Common myeloid progenitor, CD34-positive (primary cell): ENCODE results near the gene KCNE3.
A peak's percentile ranks its signal among the peaks of the same experiment; 100 is the strongest.

Source experiments
- CTCF ChIA-PET: fragments of 350-600 bp; sonication (Branson Sonifier 250); formaldehyde crosslinking; loops from one replicate; lab custom pipeline; 2021; ENCODE audit warnings: antibody characterized with exemption; lab: Charles Lee
- POLR2A ChIA-PET: fragments of 350-600 bp; sonication (Branson Sonifier 250); formaldehyde crosslinking; loops from one replicate; lab custom pipeline; 2021; ENCODE audit warnings: antibody characterized with exemption; lab: Charles Lee
- DNase-seq, 3 donors: peaks; one replicate each; pipeline versions ENCODE4 v3.0.0 to v3.0.0-alpha.2; 2013
- H3K27ac ChIP-seq, 2 experiments: 1 replicate in 1 of 2; 2 replicates in 1 of 2; pipeline ENCODE4 v1.7.0; 2013; ENCODE audit warnings: inconsistent platforms in 2 of 2, low read length in 2 of 2, mild to moderate bottlenecking in 2 of 2, low read depth in 1 of 2, moderate library complexity in 1 of 2; ENCODE audit not compliant: severe bottlenecking in 2 of 2, insufficient read depth in 1 of 2, poor library complexity in 1 of 2
- H3K27me3 ChIP-seq, 5 experiments: replicated peaks in 2 of 5; 1 replicate in 3 of 5; 2 replicates in 2 of 5; pipeline versions ENCODE4 v1.6.1 to v1.7.0; 2013; ENCODE audit warnings: low read length in 4 of 5, mild to moderate bottlenecking in 2 of 5, moderate library complexity in 2 of 5, inconsistent platforms in 1 of 5; ENCODE audit not compliant: insufficient read depth in 5 of 5, control insufficient read depth in 4 of 5
- H3K36me3 ChIP-seq, 4 experiments: 1 replicate in 2 of 4; 2 replicates in 2 of 4; pipeline versions ENCODE4 v1.6.1 to v1.7.0; 2013; ENCODE audit warnings: low read length in 3 of 4, control low read depth in 1 of 4, mild to moderate bottlenecking in 1 of 4; ENCODE audit not compliant: control insufficient read depth in 4 of 4, insufficient read depth in 4 of 4
- H3K4me1 ChIP-seq, 4 experiments: 1 replicate in 3 of 4; 2 replicates in 1 of 4; pipeline versions ENCODE4 v1.6.1 to v1.7.1; 2013; ENCODE audit warnings: low read length in 3 of 4, mild to moderate bottlenecking in 3 of 4, control low read depth in 1 of 4, inconsistent platforms in 1 of 4, moderate library complexity in 1 of 4; ENCODE audit not compliant: control insufficient read depth in 4 of 4, insufficient read depth in 4 of 4; ENCODE audit errors: control extremely low read depth in 1 of 4
- H3K4me3 ChIP-seq, 7 experiments: 1 replicate in 4 of 7; 2 replicates in 3 of 7; pipeline versions ENCODE4 v1.5.1 to v1.7.0; 2013; ENCODE audit warnings: mild to moderate bottlenecking in 7 of 7, low read length in 6 of 7, moderate library complexity in 6 of 7, inconsistent platforms in 2 of 7, low read depth in 2 of 7, control low read depth in 1 of 7; ENCODE audit not compliant: insufficient read depth in 4 of 7, control insufficient read depth in 1 of 7; ENCODE audit errors: extremely low read depth in 1 of 7
- H3K9me3 ChIP-seq, 5 experiments: 1 replicate in 4 of 5; 2 replicates in 1 of 5; pipeline versions ENCODE4 v1.6.1 to v1.7.1; 2013; ENCODE audit warnings: low read length in 4 of 5, mild to moderate bottlenecking in 2 of 5, inconsistent platforms in 1 of 5, low read depth in 1 of 5, moderate library complexity in 1 of 5; ENCODE audit not compliant: control insufficient read depth in 4 of 5, insufficient read depth in 2 of 5; ENCODE audit errors: control extremely low read depth in 1 of 5
- WGBS: methylation state at CpG from one replicate; pipeline ENCODE4 v1.1.5; 2013; ENCODE audit not compliant: insufficient coverage; 5-methylcytosine and 5-hydroxymethylcytosine counted together

The KCNE3 gene

GRCh38 chr11:74493791-74494630, 26.7 kb upstream of the KCNE3 start:
- CTCF ChIA-PET, result interaction anchor here (0.5 to 1.3 kb wide), 6 partner anchors 9 to 77 kb away, joined by 3 read pairs; no protein-coding TSS in a partner anchor
- Histone ChIP-seq H3K9me3 (peaks cover 0 to 12% (median 0%) of the 10 kb centered on the region in 5 experiments), H3K4me3 (peak overlapping the region; percentile 58 to 90 (median 81)), H3K27me3 (no peaks in the 10 kb centered on the region), H3K27ac (peak overlapping the region; percentile 26 to 80), H3K36me3 (peaks cover 0 to 7% (median 2%) of the 10 kb centered on the region in 4 experiments), H3K4me1 (peaks cover 5 to 13% (median 10%) of the 10 kb centered on the region in 4 experiments)
- POLR2A ChIA-PET, result interaction anchor here (1.4 kb wide), 1 partner anchor 99 kb away, joined by 5 read pairs; the partner anchor contains the start of gene POLD3
- 12% methylated on average over 12 of the region's 14 CpGs for WGBS
- no peak for DNase-seq

GRCh38 chr11:74492974-74493790, 25.8 kb upstream of the KCNE3 start, which contains the start of gene LIPT2:
LIPT2 (minus strand) TSS chr11:74493724; CDS start chr11:74493703, 21 bp downstream.
- H3K27me3 ChIP-seq, result no peaks in the 10 kb centered on the region
- peak; percentile 97 to 99 (median 99) for DNase-seq
- peak within 1 kb of the TSS; percentile 58 to 90 (median 81) for H3K4me3 ChIP-seq
- under 1% methylated on average over 86 of the region's 94 CpGs for WGBS
- H3K36me3 ChIP-seq, result peaks cover 0 to 7% (median 2%) of the 10 kb centered on the region in 4 experiments
- POLR2A ChIA-PET, result interaction anchor here (0.6 to 1.4 kb wide), 2 partner anchors 100 to 463 kb away, joined by 4 to 5 read pairs; partner anchors contain the start of gene POLD3
- peaks cover 0 to 12% (median 0%) of the 10 kb centered on the region in 5 experiments for H3K9me3 ChIP-seq
- peak within 1 kb of the TSS; percentile 49 to 80 for H3K27ac ChIP-seq
- CTCF ChIA-PET, result interaction anchor here (0.5 to 1.8 kb wide), 7 partner anchors 10 to 44 kb away, joined by 3 to 4 read pairs (median 3); no protein-coding TSS in a partner anchor
- peaks cover 5 to 13% (median 10%) of the 10 kb centered on the region in 4 experiments for H3K4me1 ChIP-seq

GRCh38 chr11:74492084-74492483, 24.7 kb upstream of the KCNE3 start:
- DNase-seq, result no peak
- H3K27me3 ChIP-seq, result no peaks in the 10 kb centered on the region
- no peak overlapping the region for H3K4me3 ChIP-seq
- H3K36me3 ChIP-seq, result peaks cover 0 to 7% (median 2%) of the 10 kb centered on the region in 4 experiments
- WGBS, result 98% methylated on average over 11 of the region's 11 CpGs
- H3K9me3 ChIP-seq, result peaks cover 0 to 5% (median 0%) of the 10 kb centered on the region in 5 experiments
- peak overlapping the region in 1 of 2 experiments; percentile 45 for H3K27ac ChIP-seq
- peaks cover 5 to 13% (median 10%) of the 10 kb centered on the region in 4 experiments for H3K4me1 ChIP-seq
- CTCF ChIA-PET, result interaction anchor here (1.4 to 1.8 kb wide), 2 partner anchors 41 to 43 kb away, joined by 4 read pairs; no protein-coding TSS in a partner anchor
- POLR2A ChIA-PET, result no interaction called here

- no peak for DNase-seq
- ChIA-PET CTCF (interaction anchor here (0.9 kb wide), 2 partner anchors 15 to 60 kb away, joined by 3 read pairs; no protein-coding TSS in a partner anchor), POLR2A (interaction anchor here (0.7 kb wide), 1 partner anchor 950 kb away, joined by 4 read pairs; no protein-coding TSS in a partner anchor)
- Histone ChIP-seq H3K36me3 (peaks cover 0 to 4% (median 0%) of the 10 kb centered on the region in 4 experiments), H3K4me1 (peaks cover 5 to 17% (median 12%) of the 10 kb centered on the region in 4 experiments), H3K9me3 (no peaks in the 10 kb centered on the region), H3K27ac (no peak overlapping the region), H3K4me3 (no peak overlapping the region), H3K27me3 (no peaks in the 10 kb centered on the region)
- 100% methylated on average over 4 of the region's 4 CpGs for WGBS
Measured at GRCh38 chr11:74490941-74491340, 23.6 kb upstream of the KCNE3 start.

DNA sequence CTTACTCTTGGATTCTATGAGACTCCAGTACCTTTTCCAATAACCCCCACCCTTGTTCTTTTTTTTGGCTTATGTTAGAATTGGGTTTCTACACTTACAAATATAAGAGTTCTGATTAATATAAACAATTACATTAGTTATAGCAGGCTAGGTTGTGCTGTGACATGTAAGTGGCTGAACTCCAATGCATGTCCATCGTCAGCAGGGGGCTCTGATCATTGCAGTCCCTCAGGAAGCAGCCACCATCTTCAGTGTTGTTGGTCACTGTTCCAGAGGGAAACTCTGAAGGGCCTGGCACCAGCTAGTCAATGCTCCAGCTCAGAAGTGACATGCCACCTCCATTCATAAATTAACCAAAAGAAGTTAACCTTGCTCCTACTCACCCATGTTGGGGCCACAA, 20.5 kb upstream of the KCNE3 start:
- Histone ChIP-seq H3K4me1 (peaks cover 0 to 17% (median 5%) of the 10 kb centered on the region in 4 experiments), H3K4me3 (no peak overlapping the region), H3K27me3 (no peaks in the 10 kb centered on the region), H3K27ac (no peak overlapping the region), H3K9me3 (no peaks in the 10 kb centered on the region), H3K36me3 (peaks cover 0 to 4% (median 0%) of the 10 kb centered on the region in 4 experiments)
- ChIA-PET POLR2A (no interaction called here), CTCF (interaction anchor here (1.0 to 1.7 kb wide), 2 partner anchors 11 to 34 kb away, joined by 3 to 4 read pairs; no protein-coding TSS in a partner anchor)
- DNase-seq, result no peak
- WGBS, result 100% methylated on average over 1 of the region's 1 CpG

DNA sequence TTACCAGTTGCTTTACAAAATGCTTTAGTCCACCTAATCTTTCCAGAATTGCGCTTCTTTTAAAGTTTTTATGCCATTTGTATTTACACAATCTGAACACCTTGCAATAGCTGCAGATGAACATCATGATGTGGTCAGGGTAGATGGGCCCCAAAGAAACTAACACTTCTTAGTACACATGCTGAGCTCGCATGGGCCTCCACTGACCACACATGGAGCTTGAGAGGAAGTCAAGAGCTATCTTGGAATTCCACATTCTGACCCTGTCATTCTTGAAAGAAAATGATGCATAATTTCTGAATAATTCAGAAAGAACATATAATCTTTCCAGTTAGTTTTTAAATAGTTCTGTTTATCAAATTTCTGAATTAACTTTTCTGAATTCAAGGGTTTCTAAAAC, 18.5 kb upstream of the KCNE3 start:
- H3K36me3 ChIP-seq, result peaks cover 0 to under 1% (median 0%) of the 10 kb centered on the region in 4 experiments
- ChIA-PET POLR2A (no interaction called here), CTCF (interaction anchor here (0.8 to 1.0 kb wide), 2 partner anchors 10 to 33 kb away, joined by 3 to 5 read pairs; no protein-coding TSS in a partner anchor)
- H3K9me3 ChIP-seq, result no peaks in the 10 kb centered on the region
- DNase-seq, result peak in 2 of 3 donors; percentile 39 to 56
- no peak overlapping the region for H3K27ac ChIP-seq
- WGBS, result 100% methylated on average over 1 of the region's 2 CpGs
- no peak overlapping the region for H3K4me3 ChIP-seq
- peaks cover 0 to 11% (median 3%) of the 10 kb centered on the region in 4 experiments for H3K4me1 ChIP-seq
- H3K27me3 ChIP-seq, result no peaks in the 10 kb centered on the region
